Cardiac muscle cell (in vitro differentiated cells and primary cell): ENCODE data around the gene CD200R1L. TPM values are rescaled to one million over a fixed set of nuclear protein-coding genes. Genes with fewer than 3 reads are reported as not detected.

Source experiments
- DNase-seq, 2 donors: peaks; one replicate each; pipeline versions ENCODE4 v3.0.0 to v3.0.0-alpha.2; 2010 to 2017; ENCODE audit warnings: low read depth in 1 of 2, low spot score in 1 of 2
- H3K27ac ChIP-seq: fragments of 200-600 bp; sonication (generic); 2 replicates; pipeline ENCODE4 v1.5.1; 2016
- H3K27me3 ChIP-seq: fragments of 200-600 bp; sonication (generic); 2 replicates; pipeline ENCODE4 v1.6.0; 2016; ENCODE audit warnings: control low read depth
- H3K36me3 ChIP-seq: fragments of 200-600 bp; sonication (generic); 2 replicates; pipeline ENCODE4 v1.5.1; 2016; ENCODE audit warnings: control low read depth
- H3K4me1 ChIP-seq: fragments of 200-600 bp; sonication (generic); 2 replicates; pipeline ENCODE4 v1.8.1; 2017; ENCODE audit warnings: low read depth, mild to moderate bottlenecking, mixed run types
- H3K4me3 ChIP-seq: fragments of 200-600 bp; sonication (generic); 2 replicates; pipeline ENCODE4 v1.5.1; 2016; ENCODE audit warnings: mild to moderate bottlenecking
- H3K9me3 ChIP-seq: fragments of 200-600 bp; sonication (generic); 2 replicates; pipeline ENCODE4 v1.5.1; 2017; ENCODE audit warnings: low read depth, mild to moderate bottlenecking, control low read depth
- CTCF ChIP-seq: IDR thresholded peaks from 2 replicates; pipeline ENCODE4 v1.5.1; 2012; ENCODE audit warnings: low read depth, mild to moderate bottlenecking, low read length
- polyA plus RNA-seq: library from polyadenylated mRNA; unstranded; fragments of >200 nt; fragmentation: Nextera tagmentation; extraction: Ambion mirVana; gene quantifications from 2 replicates; pipeline ENCODE4 v1.2.1, GENCODE V29; 2016
- total RNA-seq: library from RNA; depleted of rRNA; stranded (reverse); fragments of >200 nt; gene quantifications from 2 replicates; pipeline ENCODE4 v1.2.3, GENCODE V29; 2016

The CD200R1L gene
- total and polyA plus RNA-seq, 2 experiments from 2014 or later: not detected

GRCh38 chr3:112770032-112770626 lies 76.5 kb downstream of the CD200R1L start:
- Histone ChIP-seq H3K36me3 (no peaks in the 10 kb centered on the region), H3K4me3 (no peak overlapping the region), H3K27ac (no peak overlapping the region), H3K4me1 (no peaks in the 10 kb centered on the region), H3K27me3 (no peaks in the 10 kb centered on the region), H3K9me3 (no peaks in the 10 kb centered on the region)
- DNase-seq: peak in 1 of 2 donors; percentile 70
- TF ChIP-seq CTCF: no peak

GRCh38 chr3:112769286-112769978 lies 77.2 kb downstream of the CD200R1L start:
- no peak overlapping the region for H3K27ac ChIP-seq
- TF ChIP-seq CTCF: no peak

GRCh38 chr3:112767777-112768176 lies 78.9 kb downstream of the CD200R1L start:
- no peak for DNase-seq
- Histone ChIP-seq H3K36me3 (no peaks in the 10 kb centered on the region), H3K4me1 (no peaks in the 10 kb centered on the region), H3K4me3 (no peak overlapping the region), H3K27me3 (no peaks in the 10 kb centered on the region), H3K27ac (no peak overlapping the region), H3K9me3 (no peaks in the 10 kb centered on the region)
- TF ChIP-seq CTCF: no peak

More at GRCh38 chr3:112769286-112769978, 77.2 kb downstream of the CD200R1L start:
- Histone ChIP-seq H3K36me3 (no peaks in the 10 kb centered on the region), H3K4me1 (no peaks in the 10 kb centered on the region), H3K4me3 (no peak overlapping the region), H3K9me3 (no peaks in the 10 kb centered on the region), H3K27me3 (no peaks in the 10 kb centered on the region)
- no peak for DNase-seq

- Histone ChIP-seq H3K4me3 (no peak overlapping the region), H3K36me3 (no peaks in the 10 kb centered on the region), H3K4me1 (no peaks in the 10 kb centered on the region), H3K27me3 (no peaks in the 10 kb centered on the region), H3K27ac (no peak overlapping the region), H3K9me3 (no peaks in the 10 kb centered on the region)
- peak in 1 of 2 donors; percentile 73 for DNase-seq
- peak; percentile 17 for TF ChIP-seq CTCF
These were observed 79.5 kb downstream of the CD200R1L start for GRCh38 chr3:112767177-112767576.

Other genes starting within 250 kb of the CD200R1L start
- gene CCDC80, start 205.7 kb downstream of the CD200R1L start, total RNA-seq: 21.7 and 26.4 TPM in 2 replicates
- gene CCDC80, start 205.7 kb downstream of the CD200R1L start, polyA plus RNA-seq: 27.7 and 33.3 TPM in 2 replicates
- 0.18 and 0.36 TPM in 2 replicates for gene CD200R1, start 128.2 kb upstream of the CD200R1L start, total RNA-seq
- not detected in 2 replicates for gene CD200R1, start 128.2 kb upstream of the CD200R1L start, polyA plus RNA-seq
- 34.0 and 61.6 TPM in 2 replicates for gene GTPBP8, start 144.1 kb upstream of the CD200R1L start, total RNA-seq
- gene GTPBP8, start 144.1 kb upstream of the CD200R1L start, polyA plus RNA-seq: 20.5 and 21.2 TPM in 2 replicates